ENCODE data around the gene WWP2.

Gene WWP2

DNA sequence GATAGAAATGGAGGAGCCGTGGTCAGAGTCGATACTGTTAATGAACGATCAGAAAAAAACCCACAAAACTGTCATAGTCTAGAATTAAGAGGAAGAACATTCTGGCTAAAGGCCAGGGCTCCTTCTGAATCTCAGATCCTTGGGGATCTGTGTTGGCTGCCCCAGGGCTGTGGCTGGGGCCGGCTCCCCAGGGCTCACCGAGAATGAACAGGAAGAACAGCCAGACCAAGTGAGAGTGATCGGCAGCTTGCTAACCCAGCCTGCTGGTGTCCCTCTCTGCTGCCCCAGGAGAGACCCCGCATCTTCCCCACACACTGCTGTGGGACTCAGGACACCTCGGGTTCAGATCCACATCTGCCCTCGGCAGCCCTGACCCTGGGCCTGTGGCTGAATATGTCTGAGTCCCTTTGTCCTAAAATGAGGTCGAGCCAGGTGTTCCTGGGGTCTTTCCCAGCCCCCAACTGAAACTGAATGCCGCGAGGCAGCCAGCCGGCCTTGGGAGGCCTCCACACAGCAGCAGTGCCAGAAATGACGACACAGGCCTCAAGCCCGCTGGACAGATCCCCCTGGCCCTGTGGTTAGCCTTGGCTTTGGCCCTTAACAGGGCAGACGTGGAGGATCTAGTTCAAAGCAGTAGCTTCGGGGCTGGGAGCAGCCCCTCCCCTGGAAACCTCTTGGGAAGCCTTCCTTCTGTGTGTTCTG lies 165.1 kb downstream of the WWP2 start:
- DNase-seq (ENCODE audit: low read depth): peak; percentile 87

DNA sequence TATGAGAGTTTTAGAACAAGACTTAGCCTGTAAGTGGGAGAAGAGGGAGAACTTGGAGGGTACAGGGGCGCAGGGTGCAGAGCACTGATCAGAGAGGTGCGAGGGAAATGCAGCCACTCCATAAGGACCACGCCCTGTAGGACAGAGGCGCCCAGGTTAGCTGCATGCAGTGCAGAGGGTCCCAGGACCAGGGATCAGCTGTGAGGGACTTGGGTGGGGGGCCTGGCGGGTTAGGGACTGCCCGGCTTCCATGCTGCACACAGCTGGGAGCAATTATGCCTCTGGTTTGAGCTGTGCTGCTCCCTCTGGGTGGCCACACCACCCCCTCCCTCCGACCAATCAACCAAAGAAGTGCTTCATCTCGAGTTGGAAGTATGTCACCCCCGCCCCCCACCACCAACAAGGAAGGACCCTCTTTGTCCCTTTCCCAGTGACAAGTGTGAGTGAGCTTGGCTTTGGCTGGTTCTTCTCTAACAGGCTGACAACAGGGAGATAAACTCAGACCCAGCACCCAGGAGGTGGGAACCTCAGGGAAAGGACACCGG lies 166.8 kb downstream of the WWP2 start:
- DNase-seq (ENCODE audit: low read depth): no peak

DNA sequence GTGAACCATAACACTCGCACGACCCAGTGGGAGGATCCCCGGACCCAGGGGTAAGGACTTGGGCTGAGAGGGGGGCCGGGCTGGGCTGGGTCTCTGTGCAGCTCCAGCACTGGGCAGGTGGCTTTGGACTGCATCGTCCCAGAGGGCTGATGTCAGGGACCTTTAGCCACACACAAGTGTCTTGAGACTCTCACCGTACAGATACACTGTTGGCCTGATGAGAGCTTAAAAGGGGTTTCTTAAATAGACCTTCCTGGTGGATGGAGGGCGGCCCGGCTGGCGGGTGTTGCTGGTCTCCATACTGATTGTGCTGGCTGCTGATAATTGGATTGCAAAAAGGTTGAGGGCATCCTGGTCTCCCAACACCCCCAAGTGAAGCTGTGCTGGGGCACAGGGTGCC lies 167.3 kb downstream of the WWP2 start:
- DNase-seq (ENCODE audit: low read depth): no peak

DNA sequence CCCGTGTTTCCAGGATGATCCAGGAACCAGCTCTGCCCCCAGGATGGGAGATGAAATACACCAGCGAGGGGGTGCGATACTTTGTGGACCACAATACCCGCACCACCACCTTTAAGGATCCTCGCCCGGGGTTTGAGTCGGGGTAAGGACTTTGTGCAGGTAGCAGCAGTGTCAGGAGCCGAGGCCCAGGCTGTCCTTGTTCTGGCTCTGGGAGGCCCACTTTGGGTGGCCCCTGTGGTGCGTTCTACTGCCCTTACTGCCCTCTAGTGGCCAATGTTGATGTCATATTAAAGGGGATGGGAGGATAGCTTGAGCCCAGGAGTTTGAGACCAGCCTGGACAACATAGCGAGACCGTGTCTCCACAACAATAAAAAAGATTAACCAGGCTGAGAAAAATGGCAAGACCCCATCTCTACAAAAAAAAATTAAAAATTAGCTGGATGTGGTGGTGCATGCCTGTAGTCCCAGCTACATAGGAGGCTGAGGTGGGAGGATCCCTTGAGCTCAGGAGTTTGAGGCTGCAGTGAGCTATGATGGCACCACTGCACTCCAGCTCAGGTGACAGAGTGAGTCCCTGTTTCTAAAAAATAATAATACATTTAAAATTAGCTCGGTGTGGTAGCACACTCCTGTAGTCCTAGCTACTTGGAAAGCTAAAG lies 168.1 kb downstream of the WWP2 start:
- DNase-seq (ENCODE audit: low read depth): peak; percentile 49

DNA sequence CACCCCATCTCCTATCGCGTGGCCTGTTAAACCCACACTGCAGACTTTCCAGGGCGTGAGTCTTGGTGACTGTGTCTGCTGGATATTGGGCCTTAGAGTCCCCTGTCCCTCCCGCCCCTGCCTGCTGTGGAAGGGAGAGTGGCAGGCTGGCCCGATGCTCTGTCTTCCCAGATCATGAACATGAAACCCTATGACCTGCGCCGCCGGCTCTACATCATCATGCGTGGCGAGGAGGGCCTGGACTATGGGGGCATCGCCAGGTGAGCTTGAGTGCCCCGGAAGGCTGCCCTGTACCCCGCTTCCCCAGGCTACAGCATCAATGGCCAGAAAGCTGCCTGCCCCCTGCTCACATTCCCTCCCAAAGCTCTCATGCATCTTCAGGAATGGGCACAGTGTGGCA lies 169.5 kb downstream of the WWP2 start:
- no peak for DNase-seq (ENCODE audit: low read depth)

DNA sequence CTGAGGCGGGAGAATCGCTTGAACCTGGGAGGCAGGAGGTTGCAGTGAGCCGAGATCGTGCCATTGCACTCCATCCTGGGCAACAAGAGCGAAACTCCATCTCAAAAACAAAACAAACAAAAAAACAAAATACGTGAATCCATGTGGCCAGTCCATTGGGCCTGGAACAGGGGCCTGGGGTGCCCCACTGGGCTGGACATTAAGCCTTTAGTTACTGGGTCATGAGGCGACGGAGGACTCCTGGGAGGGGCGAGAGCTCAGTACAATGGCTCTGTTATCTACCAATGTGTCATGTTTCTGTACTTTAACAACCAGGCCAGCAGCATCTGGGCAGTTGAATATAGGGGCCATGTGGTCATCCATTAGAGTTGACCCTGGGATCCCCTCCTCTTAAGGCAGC lies 170.1 kb downstream of the WWP2 start:
- no peak for DNase-seq (ENCODE audit: low read depth)

DNA sequence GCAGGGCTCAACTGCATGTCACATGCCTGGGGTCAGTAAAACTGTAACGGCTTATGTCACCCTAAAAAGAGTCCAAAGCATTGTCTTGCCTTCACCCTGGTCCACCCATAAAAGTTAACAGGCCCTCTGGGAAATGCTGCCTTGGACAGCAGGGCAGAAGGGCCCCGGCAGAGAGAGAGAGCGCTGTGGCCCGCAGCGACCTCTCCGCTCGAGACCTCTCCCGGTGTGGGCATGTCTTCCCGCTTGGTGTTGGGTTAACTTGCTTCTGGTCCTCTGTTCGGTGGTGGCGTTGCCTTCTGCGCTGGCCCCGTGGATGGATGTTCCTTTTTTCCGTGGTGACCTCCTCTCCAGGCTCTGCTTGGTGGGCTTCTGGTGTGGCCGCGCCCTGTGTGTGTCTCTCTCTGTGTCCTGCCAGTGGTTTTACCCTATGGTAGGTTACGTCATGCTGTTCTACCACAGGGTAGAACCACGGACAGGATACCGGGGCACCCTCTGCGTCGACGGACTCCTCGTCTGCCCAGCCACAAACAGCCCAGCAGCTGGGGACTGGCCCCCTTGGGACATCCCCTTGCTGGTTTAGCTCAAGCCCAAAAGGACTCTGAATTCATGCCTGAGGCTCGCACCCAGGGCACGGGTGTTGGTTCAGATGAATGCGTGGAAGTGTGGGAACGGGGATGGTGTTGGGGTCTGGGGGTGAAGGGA lies 170.7 kb downstream of the WWP2 start:
- DNase-seq (ENCODE audit: low read depth): no peak

DNA sequence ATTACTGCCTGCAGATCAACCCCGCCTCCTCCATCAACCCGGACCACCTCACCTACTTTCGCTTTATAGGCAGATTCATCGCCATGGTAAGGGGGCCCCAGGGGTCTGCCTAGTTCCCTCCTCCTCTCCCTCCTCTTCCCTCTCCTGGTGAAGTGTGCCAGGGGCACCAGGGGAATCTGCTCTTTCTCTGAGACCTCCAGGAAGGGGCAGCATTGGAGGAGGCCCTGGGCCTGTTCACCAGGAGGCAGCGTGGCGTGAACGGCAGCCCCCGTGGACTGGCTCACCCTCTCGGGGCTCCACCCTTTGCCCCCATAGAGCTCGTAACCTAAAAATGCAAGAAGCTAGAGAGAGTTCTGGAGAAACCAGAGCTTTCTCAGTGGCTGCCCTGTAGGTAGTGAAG lies 171.9 kb downstream of the WWP2 start:
- no peak for DNase-seq (ENCODE audit: low read depth)

DNA sequence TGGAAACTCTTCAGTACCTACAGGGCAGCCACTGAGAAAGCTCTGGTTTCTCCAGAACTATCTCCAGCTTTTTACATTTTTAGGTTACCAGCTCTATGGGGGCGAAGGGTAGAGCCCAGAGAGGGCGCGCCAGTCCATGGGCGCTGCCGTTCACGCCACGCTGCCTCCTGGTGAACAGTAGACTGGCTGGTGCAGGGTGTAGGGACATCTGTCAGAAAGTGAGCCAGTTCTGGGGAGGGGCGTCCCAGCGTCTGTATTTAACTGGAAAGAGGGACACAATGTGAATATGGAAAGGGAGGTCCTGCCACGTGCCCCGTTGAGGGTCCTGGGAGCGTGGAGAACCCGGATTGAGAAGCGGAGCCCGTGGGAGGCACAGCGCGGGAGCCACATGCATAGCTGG lies 172.6 kb downstream of the WWP2 start:
- DNase-seq (ENCODE audit: low read depth): no peak

DNA sequence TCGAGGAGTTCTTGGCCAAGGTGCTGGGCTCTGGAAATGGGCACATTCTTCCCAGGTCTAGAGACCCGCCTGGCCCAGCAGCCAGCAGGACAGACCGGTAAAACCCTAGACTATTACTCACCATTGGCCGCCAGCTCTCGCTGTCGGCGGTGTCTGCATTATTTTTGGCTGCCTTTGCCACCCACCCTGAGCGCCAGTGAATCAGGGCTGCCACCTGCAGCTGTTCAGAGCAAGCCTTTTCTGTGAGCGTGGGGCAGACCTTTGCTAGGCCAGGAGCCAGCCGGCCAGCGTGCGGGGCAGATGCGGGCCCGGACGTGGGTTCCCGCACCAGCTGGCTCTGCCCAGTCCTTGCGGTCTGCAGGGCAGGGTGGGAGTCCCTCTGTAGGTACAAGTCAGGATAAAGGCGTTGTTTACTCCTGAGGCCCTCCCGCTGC lies 173.2 kb downstream of the WWP2 start:
- DNase-seq (ENCODE audit: low read depth): no peak

DNA sequence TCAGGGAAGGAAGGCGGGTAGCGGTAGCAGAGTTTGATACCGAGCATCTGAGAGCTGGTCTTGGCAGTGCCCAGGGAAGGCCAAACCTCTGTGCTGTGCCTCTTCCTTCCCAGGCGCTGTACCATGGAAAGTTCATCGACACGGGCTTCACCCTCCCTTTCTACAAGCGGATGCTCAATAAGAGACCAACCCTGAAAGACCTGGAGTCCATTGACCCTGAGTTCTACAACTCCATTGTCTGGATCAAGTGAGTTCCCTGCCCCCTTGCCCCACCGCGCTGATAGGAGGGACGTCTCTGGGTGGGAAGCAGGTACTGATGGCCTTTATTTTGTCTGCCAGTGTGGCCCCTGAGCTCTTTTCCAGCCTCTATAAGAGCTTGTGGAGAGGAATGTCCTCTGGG lies 173.6 kb downstream of the WWP2 start:
- DNase-seq (ENCODE audit: low read depth): no peak

DNA sequence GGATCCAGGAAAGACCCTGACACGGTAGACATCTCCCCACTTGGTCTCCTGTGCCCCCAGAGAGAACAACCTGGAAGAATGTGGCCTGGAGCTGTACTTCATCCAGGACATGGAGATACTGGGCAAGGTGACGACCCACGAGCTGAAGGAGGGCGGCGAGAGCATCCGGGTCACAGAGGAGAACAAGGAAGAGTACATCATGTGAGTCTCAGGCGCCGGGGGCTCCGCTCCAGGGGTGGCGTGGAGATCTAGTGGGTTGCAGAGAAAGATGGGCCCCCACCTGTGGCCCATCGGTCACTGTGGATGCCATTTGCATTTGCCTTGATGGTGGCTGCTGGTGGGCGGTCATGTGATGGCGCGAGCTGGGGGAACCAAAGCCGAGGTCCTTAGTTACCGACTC lies 174.1 kb downstream of the WWP2 start:
- no peak for DNase-seq (ENCODE audit: low read depth)

DNA sequence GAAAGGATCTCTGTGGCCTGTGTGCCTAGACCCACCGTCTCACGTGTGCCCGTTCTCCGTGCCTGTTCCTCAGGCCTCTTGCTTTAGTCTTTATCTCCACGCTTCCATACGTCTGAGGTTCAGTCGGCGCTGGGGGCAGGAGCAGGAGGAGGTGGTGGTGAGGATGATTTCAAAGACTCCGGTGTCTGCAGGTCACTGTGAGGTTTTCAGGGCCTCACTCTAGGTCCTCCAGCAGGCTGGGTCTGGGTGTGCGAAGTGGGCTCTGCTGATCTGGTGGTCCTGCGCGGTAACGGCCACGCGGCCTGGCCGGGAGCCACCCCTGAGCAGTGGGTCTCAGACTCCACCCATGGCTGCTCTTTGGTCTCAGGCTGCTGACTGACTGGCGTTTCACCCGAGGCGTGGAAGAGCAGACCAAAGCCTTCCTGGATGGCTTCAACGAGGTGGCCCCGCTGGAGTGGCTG lies 174.6 kb downstream of the WWP2 start:
- DNase-seq (ENCODE audit: low read depth): no peak

DNA sequence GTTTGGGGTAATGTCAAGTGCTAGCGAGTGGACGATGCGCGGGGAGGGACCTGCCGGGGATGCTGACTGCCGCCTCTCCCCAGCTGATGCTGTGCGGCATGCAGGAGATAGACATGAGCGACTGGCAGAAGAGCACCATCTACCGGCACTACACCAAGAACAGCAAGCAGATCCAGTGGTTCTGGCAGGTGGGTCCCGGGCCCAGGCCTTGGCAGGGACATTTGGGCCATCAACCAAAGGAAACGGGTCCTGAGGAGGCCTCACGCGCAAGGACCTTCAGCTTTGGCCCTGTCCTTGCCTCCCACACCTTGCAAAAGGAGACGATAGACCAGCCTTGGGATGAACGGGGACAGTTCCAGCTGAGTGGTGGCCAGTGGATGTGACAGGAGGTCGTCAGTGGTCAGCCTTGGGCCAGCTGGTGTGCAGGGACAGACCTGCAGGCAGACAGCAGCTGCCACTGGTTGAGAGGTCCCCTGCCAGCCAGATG lies 175.4 kb downstream of the WWP2 start:
- DNase-seq (ENCODE audit: low read depth): peak; percentile 27

DNA sequence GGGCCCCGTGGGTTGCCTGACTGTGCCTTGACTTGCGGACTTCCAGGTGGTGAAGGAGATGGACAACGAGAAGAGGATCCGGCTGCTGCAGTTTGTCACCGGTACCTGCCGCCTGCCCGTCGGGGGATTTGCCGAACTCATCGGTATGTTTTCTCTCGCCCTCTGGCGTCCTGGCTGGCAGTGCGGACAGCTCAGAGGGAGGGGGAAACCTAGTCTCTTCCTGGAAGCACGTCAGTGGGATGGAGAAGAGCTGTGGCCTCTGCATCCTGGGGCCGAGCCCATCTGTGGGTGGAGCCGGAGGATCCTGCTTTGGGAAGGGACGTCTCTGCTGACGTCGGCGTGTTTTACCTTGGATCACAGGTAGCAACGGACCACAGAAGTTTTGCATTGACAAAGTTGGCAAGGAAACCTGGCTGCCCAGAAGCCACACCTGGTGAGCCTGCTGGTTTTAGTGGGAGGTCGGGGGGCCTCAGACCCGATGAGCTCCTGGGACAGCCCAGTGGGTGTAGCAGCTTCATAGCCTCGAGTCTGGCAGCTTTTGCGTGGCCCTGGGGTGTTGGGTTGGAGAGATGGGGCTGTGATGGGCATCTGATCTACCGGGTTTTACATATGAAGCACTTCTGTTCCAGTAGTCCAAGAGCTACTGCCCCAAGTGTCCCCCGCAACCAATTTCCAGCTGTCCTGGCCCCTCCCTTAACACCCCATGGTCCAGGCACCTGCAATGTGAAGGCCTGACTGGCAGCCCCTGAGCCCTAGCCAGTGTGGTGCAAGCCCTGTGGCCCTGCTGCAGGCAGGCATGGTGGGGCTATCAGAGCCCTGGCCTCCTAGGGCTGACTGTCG lies 177.1 kb downstream of the WWP2 start:
- no peak for DNase-seq (ENCODE audit: low read depth)

DNA sequence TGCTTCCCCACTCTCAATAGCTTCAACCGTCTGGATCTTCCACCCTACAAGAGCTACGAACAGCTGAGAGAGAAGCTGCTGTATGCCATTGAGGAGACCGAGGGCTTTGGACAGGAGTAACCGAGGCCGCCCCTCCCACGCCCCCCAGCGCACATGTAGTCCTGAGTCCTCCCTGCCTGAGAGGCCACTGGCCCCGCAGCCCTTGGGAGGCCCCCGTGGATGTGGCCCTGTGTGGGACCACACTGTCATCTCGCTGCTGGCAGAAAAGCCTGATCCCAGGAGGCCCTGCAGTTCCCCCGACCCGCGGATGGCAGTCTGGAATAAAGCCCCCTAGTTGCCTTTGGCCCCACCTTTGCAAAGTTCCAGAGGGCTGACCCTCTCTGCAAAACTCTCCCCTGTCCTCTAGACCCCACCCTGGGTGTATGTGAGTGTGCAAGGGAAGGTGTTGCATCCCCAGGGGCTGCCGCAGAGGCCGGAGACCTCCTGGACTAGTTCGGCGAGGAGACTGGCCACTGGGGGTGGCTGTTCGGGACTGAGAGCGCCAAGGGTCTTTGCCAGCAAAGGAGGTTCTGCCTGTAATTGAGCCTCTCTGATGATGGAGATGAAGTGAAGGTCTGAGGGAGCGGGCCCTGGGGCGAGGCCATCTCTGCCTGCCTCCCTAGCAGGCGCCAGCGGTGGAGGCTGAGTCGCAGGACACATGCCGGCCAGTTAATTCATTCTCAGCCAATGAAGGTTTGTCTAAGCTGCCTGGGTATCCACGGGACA lies 177.9 kb downstream of the WWP2 start:
- no peak for DNase-seq (ENCODE audit: low read depth)

DNA sequence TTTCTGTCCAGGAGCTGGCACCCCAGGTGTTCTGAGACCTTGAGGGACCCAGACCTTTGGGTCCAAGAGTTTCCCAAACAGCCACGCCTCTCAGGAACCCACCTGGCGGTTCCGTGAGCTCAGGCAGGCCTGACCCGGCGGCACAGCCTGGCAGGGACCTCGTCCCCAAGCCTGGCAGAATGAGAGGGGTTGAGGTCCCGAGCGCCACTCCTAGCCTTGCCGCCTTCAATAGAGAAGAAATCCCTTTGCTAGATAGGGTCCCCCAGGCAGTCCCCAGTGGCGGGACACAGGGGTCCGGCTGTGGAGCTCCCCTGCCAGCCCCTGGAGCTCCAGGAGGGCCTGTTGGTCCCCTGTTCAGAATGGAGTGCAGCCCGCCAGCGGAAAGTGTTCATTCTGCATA lies 178.5 kb downstream of the WWP2 start:
- no peak for DNase-seq (ENCODE audit: low read depth)

DNA sequence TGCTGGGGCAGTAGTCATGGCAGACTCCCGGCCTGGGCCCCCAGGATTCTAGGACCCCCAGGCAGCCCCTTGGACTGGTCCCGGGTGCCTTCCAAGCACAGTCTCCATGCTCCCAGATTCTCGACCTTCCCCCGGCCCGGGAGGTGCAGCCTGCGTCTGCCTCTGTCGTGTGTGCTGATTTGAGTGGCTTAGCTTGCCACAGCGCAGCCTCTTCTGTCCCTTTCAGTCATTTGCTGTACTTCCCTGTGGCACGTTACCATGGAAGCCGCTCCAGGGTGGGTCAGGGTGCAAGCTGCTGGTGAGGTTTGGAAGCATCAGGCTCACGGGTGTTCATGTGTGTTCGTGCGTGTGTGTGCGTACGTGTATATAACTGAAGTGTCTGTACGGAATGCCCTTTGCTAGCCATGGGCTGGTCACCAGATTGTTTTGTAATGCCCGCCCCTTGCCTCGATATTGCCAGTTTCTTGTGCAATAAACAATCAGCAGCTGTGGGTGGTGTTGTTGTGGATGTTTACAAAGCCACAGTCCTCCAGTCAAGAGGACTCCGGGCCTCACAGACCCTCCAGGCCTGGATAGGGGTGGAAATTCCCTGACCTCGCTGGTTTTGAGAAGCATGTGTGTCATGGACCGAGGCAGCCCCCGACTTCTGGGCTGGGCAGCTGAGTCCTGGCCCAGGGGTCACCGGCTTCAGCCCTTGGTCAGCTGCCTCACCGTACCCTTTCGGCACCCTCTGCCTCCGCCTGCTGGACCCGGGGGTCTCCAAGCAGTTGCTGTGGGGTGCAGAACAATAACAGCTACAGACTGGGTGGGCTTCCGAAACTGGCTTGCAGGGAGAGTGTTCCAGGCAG lies 179.3 kb downstream of the WWP2 start:
- peak; percentile 80 for DNase-seq (ENCODE audit: low read depth)

DNA sequence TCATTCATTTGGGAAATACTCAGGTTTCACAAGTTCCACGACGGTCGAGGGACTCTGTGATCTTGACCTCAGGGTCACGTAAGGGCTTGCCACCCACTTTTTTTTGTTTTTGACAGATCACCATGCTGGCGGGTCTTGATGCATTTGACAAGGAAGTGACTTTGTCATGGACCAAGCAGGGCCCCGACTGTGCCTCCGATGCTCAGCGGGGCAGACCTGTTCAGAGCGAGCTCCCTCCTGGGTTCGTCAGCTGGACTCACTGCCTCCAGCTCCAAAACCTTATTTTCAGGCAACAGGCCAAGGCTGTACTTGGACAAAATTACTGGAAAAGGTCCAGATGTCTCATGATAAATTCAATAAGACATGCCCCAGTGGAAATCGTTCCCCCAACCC lies 180.0 kb downstream of the WWP2 start:
- no peak for DNase-seq (ENCODE audit: low read depth)

DNA sequence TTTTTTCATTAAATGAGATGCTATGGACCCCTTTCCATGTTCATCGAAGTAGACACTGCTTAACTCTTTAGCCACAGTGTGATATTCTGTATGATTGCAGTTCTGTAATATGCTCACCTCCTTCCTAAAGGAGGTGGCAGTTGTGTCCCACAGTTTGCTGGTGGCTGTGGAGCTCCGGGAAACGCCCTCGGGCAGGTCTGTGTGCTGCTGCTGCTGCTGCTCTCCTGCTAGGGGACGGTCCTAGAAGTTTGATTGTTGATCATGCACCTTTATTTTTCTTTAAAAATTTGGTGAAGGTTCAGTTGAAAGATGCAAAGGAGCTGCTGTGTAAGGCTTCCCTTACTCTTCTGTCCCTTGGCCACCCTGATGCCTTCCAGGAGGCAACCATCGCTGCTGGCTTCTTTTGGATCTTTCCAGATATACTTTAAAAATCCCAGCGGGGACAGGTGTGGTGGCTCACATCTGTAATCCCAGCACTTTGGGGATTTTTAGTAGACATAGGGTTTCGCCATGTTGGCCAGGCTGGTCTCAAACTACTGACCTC lies 180.6 kb downstream of the WWP2 start:
- no peak for DNase-seq (ENCODE audit: low read depth)

All from fibroblast of gingiva (primary cell).